IMR-90 (cell line): Measurements from ENCODE around the gene COL25A1. TPM values are rescaled to one million over a fixed set of nuclear protein-coding genes. Genes with fewer than 3 reads are reported as not detected.

ENCODE experiments used
- ATAC-seq: fragments of 200-7000 bp; cut with Tn5 transposase; 2 replicates; pipeline ENCODE4 v1.9.1; 2020; ENCODE audit warnings: low read depth, mild to moderate bottlenecking, moderate library complexity
- BruUV-seq: library from RNA; stranded (reverse); fragments of 400-500 nt; replicated peaks from 2 replicates; lab custom pipeline; 2021; lab: Mats Ljungman, UMichigan
- CTCF ChIA-PET: fragments of 300-600 bp; formaldehyde crosslinking; extraction: SDS; loops from one replicate; lab custom pipeline; 2021; ENCODE audit warnings: antibody characterized with exemption; lab: Yijun Ruan, JAX
- POLR2A ChIA-PET: fragments of 300-600 bp; sonication (Branson Sonifier 250); formaldehyde crosslinking; loops from one replicate; lab custom pipeline; 2022; ENCODE audit warnings: antibody characterized with exemption; ENCODE audit not compliant: unreplicated experiment; lab: Charles Lee
- DNase-seq: peaks from one replicate; pipeline ENCODE4 v3.0.0; 2013
- H2AFZ ChIP-seq: replicated peaks from 2 replicates; pipeline ENCODE3; 2013; ENCODE audit warnings: low read length, mild to moderate bottlenecking; ENCODE audit not compliant: poor library complexity
- H2AK5ac ChIP-seq: 2 replicates; pipeline ENCODE4 v1.6.1; 2013; ENCODE audit warnings: low read depth, low read length, inconsistent platforms
- H2AK9ac ChIP-seq: replicated peaks from 2 replicates; pipeline ENCODE3; 2013; ENCODE audit warnings: mild to moderate bottlenecking, low read depth, low read length, moderate library complexity; ENCODE audit not compliant: poor library complexity
- H2BK120ac ChIP-seq: 2 replicates; pipeline ENCODE4 v1.6.1; 2013; ENCODE audit warnings: low read depth, low read length, inconsistent platforms
- H2BK15ac ChIP-seq: 3 replicates; pipeline ENCODE4 v1.6.1; 2013; ENCODE audit warnings: low read depth, low read length, inconsistent platforms
- H2BK20ac ChIP-seq: 2 replicates; pipeline ENCODE4 v1.6.1; 2013; ENCODE audit warnings: low read depth, mild to moderate bottlenecking, inconsistent platforms, low read length, moderate library complexity
- H2BK5ac ChIP-seq: 2 replicates; pipeline ENCODE4 v1.6.1; 2013; ENCODE audit warnings: mild to moderate bottlenecking, low read depth, low read length, inconsistent platforms; ENCODE audit not compliant: poor library complexity, severe bottlenecking
- H3K14ac ChIP-seq: replicated peaks from 2 replicates; pipeline ENCODE4 v1.6.1; 2013; ENCODE audit warnings: low read depth, low read length, inconsistent platforms
- H3K18ac ChIP-seq: 2 replicates; pipeline ENCODE4 v1.6.1; 2013; ENCODE audit warnings: low read depth, low read length, control low read depth
- H3K23ac ChIP-seq: 2 replicates; pipeline ENCODE4 v1.6.1; 2013; ENCODE audit warnings: low read depth, low read length, inconsistent platforms
- H3K27ac ChIP-seq: 2 replicates; pipeline ENCODE4 v1.5.1; 2013; ENCODE audit warnings: mild to moderate bottlenecking, control low read depth, low read length; ENCODE audit not compliant: insufficient read depth
- H3K27me3 ChIP-seq: 2 replicates; pipeline ENCODE4 v1.6.1; 2013; ENCODE audit warnings: low read length; ENCODE audit not compliant: control insufficient read depth, insufficient read depth
- H3K36me3 ChIP-seq: 2 replicates; pipeline ENCODE4 v1.6.1; 2013; ENCODE audit warnings: low read length, mixed read lengths; ENCODE audit not compliant: control insufficient read depth, insufficient read depth
- H3K4ac ChIP-seq: 2 replicates; pipeline ENCODE4 v1.6.1; 2013; ENCODE audit warnings: low read depth, low read length, inconsistent platforms
- H3K4me1 ChIP-seq: 2 replicates; pipeline ENCODE4 v1.6.1; 2013; ENCODE audit warnings: low read length, mixed read lengths; ENCODE audit not compliant: control insufficient read depth, insufficient read depth
- H3K4me2 ChIP-seq: 2 replicates; pipeline ENCODE4 v1.6.1; 2013; ENCODE audit warnings: low read depth, mild to moderate bottlenecking, control low read depth, low read length, moderate library complexity
- H3K4me3 ChIP-seq: 2 replicates; pipeline ENCODE4 v1.5.1; 2013; ENCODE audit warnings: low read depth, mild to moderate bottlenecking, control low read depth, low read length, moderate library complexity; ENCODE audit not compliant: insufficient read depth
- H3K56ac ChIP-seq: 2 replicates; pipeline ENCODE4 v1.6.1; 2013; ENCODE audit warnings: low read length, inconsistent platforms; ENCODE audit not compliant: insufficient read depth; ENCODE audit errors: extremely low read depth
- H3K79me1 ChIP-seq, 2 experiments: 2 replicates each; pipeline ENCODE4 v1.6.1; 2013; ENCODE audit warnings: low read length in 2 of 2, inconsistent platforms in 1 of 2, low read depth in 1 of 2
- H3K9ac ChIP-seq: 2 replicates; pipeline ENCODE4 v1.6.1; 2013; ENCODE audit warnings: low read depth, low read length, control low read depth
- H3K9me1 ChIP-seq: 2 replicates; pipeline ENCODE4 v1.6.1; 2013; ENCODE audit warnings: low read length, inconsistent platforms; ENCODE audit not compliant: insufficient read depth
- H3K9me3 ChIP-seq: 2 replicates; pipeline ENCODE4 v1.6.1; 2013; ENCODE audit warnings: low read length; ENCODE audit not compliant: control insufficient read depth, insufficient read depth
- H4K20me1 ChIP-seq: 2 replicates; pipeline ENCODE4 v1.6.1; 2013; ENCODE audit warnings: low read length, inconsistent platforms; ENCODE audit not compliant: insufficient read depth
- H4K5ac ChIP-seq: 2 replicates; pipeline ENCODE4 v1.6.1; 2013; ENCODE audit warnings: mild to moderate bottlenecking, low read depth, low read length, control low read depth
- H4K8ac ChIP-seq, 2 experiments: 2 replicates each; pipeline ENCODE4 v1.6.1; 2013; ENCODE audit warnings: low read depth in 2 of 2, low read length in 2 of 2, control low read depth in 1 of 2, inconsistent platforms in 1 of 2
- H4K91ac ChIP-seq: 2 replicates; pipeline ENCODE4 v1.6.1; 2013; ENCODE audit warnings: low read depth, low read length, inconsistent platforms; ENCODE audit not compliant: insufficient read depth
- CEBPB ChIP-seq: IDR thresholded peaks from 2 replicates; pipeline ENCODE4 v1.6.1; 2012; ENCODE audit warnings: low read depth, low read length, improper control_type of control experiment
- CHD1 ChIP-seq: IDR thresholded peaks from 2 replicates; pipeline ENCODE4 v1.6.1; 2012; ENCODE audit warnings: low read depth, low read length, improper control_type of control experiment
- FOS ChIP-seq: fragments of 150-350 bp; IDR thresholded peaks from 2 replicates; pipeline ENCODE4 v1.6.1; 2016; ENCODE audit warnings: low read depth, low read length
- MAZ ChIP-seq: IDR thresholded peaks from 2 replicates; pipeline ENCODE4 v1.6.1; 2012; ENCODE audit warnings: low read depth, mild to moderate bottlenecking, low read length, improper control_type of control experiment, moderate library complexity, borderline replicate concordance
- NFE2L2 ChIP-seq: fragments of 150-350 bp; IDR thresholded peaks from 2 replicates; pipeline ENCODE4 v1.6.1; 2016; ENCODE audit warnings: low read depth, mild to moderate bottlenecking, low read length
- RAD21 ChIP-seq: IDR thresholded peaks from 2 replicates; pipeline ENCODE4 v1.6.1; 2012; ENCODE audit warnings: low read length, improper control_type of control experiment
- SMC3 ChIP-seq: fragments of 150-350 bp; IDR thresholded peaks from 2 replicates; pipeline ENCODE4 v1.6.1; 2016; ENCODE audit warnings: low read depth, mild to moderate bottlenecking, antibody characterized with exemption, low read length, moderate library complexity
- WGBS, 2 experiments: methylation state at CpG; one replicate each; pipeline versions ENCODE4 v1.1.5 to v1.1.7; 2013; ENCODE audit warnings: missing lambda C conversion rate in 2 of 2; ENCODE audit not compliant: insufficient read length in 1 of 2; ENCODE audit errors: extremely low coverage in 2 of 2; 5-methylcytosine and 5-hydroxymethylcytosine counted together
- dilution Hi-C: fragments of 300-500 bp; cut with HindIII; formaldehyde crosslinking; loops from one replicate; pipeline ENCODE4 v1.14.3; 2018; ENCODE audit warnings: low sequenced_read_pairs; ENCODE audit not compliant: unreplicated experiment
- in situ Hi-C: fragments of 300-500 bp; cut with MboI; formaldehyde crosslinking; loops from 3 replicates; pipeline ENCODE4 v1.14.3; 2019; ENCODE audit warnings: low sequenced_read_pairs, inconsistent platforms, mixed read lengths
- intact Hi-C: fragments of 100-400 bp; cut with micrococcal nuclease; formaldehyde crosslinking; loops from 2 replicates; pipeline ENCODE4 v1.10.0; 2022
- polyA plus RNA-seq, 3 experiments: library from polyadenylated mRNA; depleted of rRNA; stranded (reverse); fragments of >200 nt; gene quantifications; 2 replicates each; pipeline ENCODE4 v1.2.3, GENCODE V29; 2012; ENCODE audit warnings: low replicate concordance in 1 of 3
- total RNA-seq: library from RNA; depleted of rRNA; stranded (reverse); fragments of >200 nt; gene quantifications from 2 replicates; pipeline ENCODE4 v1.2.3, GENCODE V29; 2012

The COL25A1 gene
- total and polyA plus RNA-seq, 2 of the 4 experiments (the other 2 are of a cell fraction), result under 0.01 to 0.05 TPM

DNA sequence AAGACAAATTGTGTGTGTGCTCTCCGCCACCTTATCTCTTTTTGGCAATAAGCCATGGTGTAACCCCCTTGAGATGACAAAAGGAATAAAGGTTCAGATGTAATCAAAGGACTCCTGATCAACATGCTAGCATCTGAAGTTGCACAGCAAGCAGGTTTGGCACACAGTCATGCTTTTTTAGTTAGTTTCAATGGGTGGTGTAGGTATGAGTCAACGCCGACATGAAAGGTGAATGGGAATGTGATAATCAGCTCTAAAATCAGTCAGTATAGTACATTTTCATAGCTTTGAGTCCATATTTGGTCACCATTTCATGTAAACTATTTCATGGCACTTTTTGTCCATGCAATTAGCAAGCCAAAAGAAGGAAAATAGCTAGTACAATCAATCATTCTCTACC is 489.2 kb downstream of the COL25A1 start:
- Histone ChIP-seq H3K18ac (no peak overlapping the region), H3K4me3 (no peak overlapping the region), H3K56ac (no peak overlapping the region), H2BK20ac (no peak overlapping the region), H4K20me1 (no peaks in the 10 kb centered on the region), H2AK5ac (no peak overlapping the region), H3K36me3 (no peaks in the 10 kb centered on the region), H3K9ac (no peak overlapping the region), H2BK120ac (no peak overlapping the region), H2AFZ (no peak overlapping the region), H3K4me1 (no peaks in the 10 kb centered on the region), H3K14ac (no peak overlapping the region), H2AK9ac (no peak overlapping the region), H3K4me2 (no peak overlapping the region), H4K5ac (no peak overlapping the region), H3K9me3 (no peaks in the 10 kb centered on the region), H4K91ac (no peak overlapping the region), H3K23ac (no peak overlapping the region), H2BK5ac (no peak overlapping the region), H3K9me1 (no peaks in the 10 kb centered on the region), H2BK15ac (no peak overlapping the region), H3K27me3 (peaks cover 3% of the 10 kb centered on the region), H3K4ac (no peak overlapping the region), H3K79me1 (no peaks in the 10 kb centered on the region), H4K8ac (no peak overlapping the region), H3K27ac (no peak overlapping the region)
- no CpG with 5 or more reads among the region's 3 CpGs for WGBS, 2 experiments
- TF ChIP-seq MAZ (no peak), CEBPB (no peak), RAD21 (no peak), SMC3 (no peak), NFE2L2 (no peak), FOS (no peak), CHD1 (no peak)
- dilution Hi-C loops, result no loop called here
- POLR2A ChIA-PET, result no interaction called here
- no TSS peak for BruUV-seq
- CTCF ChIA-PET, result interaction anchor here (0.5 kb wide), 1 partner anchor 21 kb away, joined by 3 read pairs; no protein-coding TSS in a partner anchor
- DNase-seq (no peak), ATAC-seq (no peak)
- in situ Hi-C loops, result no loop called here
- intact Hi-C loops, result no loop called here
